DND-41 (cell line): Measurements from ENCODE around the gene PHLPP1.

Experiments used
- ATAC-seq: fragments of 200-7000 bp; cut with Tn5 transposase; 3 replicates; pipeline ENCODE4 v1.9.1; 2021; ENCODE audit warnings: low read depth; ENCODE audit not compliant: insufficient read depth
- DNase-seq: peaks from one replicate; pipeline ENCODE4 v3.0.0-alpha.2; 2020
- H2AFZ ChIP-seq: 2 replicates; pipeline ENCODE4 v1.6.0; 2012; ENCODE audit warnings: low read depth, low read length
- H3K27ac ChIP-seq: 2 replicates; pipeline ENCODE4 v1.5.1; 2012; ENCODE audit warnings: low read length, inconsistent platforms
- H3K27me3 ChIP-seq: fragments of 200-600 bp; sonication (generic); 2 replicates; pipeline ENCODE4 v1.6.0; 2012; ENCODE audit warnings: low read length, mild to moderate bottlenecking, inconsistent platforms; ENCODE audit not compliant: insufficient read depth, poor library complexity
- H3K36me3 ChIP-seq: 2 replicates; pipeline ENCODE4 v1.5.1; 2012; ENCODE audit warnings: low read length, inconsistent platforms; ENCODE audit not compliant: insufficient read depth
- H3K4me1 ChIP-seq: 2 replicates; pipeline ENCODE4 v1.5.1; 2012; ENCODE audit warnings: mild to moderate bottlenecking, low read length; ENCODE audit not compliant: insufficient read depth
- H3K4me2 ChIP-seq: 2 replicates; pipeline ENCODE4 v1.6.0; 2012; ENCODE audit warnings: mild to moderate bottlenecking, moderate library complexity, low read length, inconsistent platforms; ENCODE audit not compliant: insufficient read depth
- H3K4me3 ChIP-seq, 2 experiments: fragments of 200-600 bp in 1 of 2; shearing (Covaris generic) in 1 of 2; 2 replicates each; pipeline ENCODE4 v1.5.1; 2012 to 2016; ENCODE audit warnings: inconsistent platforms in 2 of 2, low read length in 2 of 2, mild to moderate bottlenecking in 2 of 2, low read depth in 1 of 2, moderate library complexity in 1 of 2
- H3K79me2 ChIP-seq: 2 replicates; pipeline ENCODE4 v1.6.0; 2012; ENCODE audit warnings: low read length, inconsistent platforms; ENCODE audit not compliant: insufficient read depth
- H3K9ac ChIP-seq: 2 replicates; pipeline ENCODE4 v1.6.0; 2012; ENCODE audit warnings: low read depth, mild to moderate bottlenecking, inconsistent platforms, low read length, moderate library complexity
- H3K9me3 ChIP-seq: 2 replicates; pipeline ENCODE4 v1.5.1; 2012; ENCODE audit warnings: low read length, moderate library complexity, mild to moderate bottlenecking, inconsistent platforms; ENCODE audit not compliant: insufficient read depth, severe bottlenecking
- H4K20me1 ChIP-seq: 2 replicates; pipeline ENCODE4 v1.6.0; 2012; ENCODE audit warnings: low read length; ENCODE audit not compliant: insufficient read depth
- CTCF ChIP-seq: IDR thresholded peaks from 2 replicates; pipeline ENCODE4 v1.5.1; 2012; ENCODE audit warnings: borderline replicate concordance, low read length, moderate library complexity, mild to moderate bottlenecking; ENCODE audit not compliant: poor library complexity, severe bottlenecking; ENCODE audit errors: extremely low read depth
- EZH2 ChIP-seq: IDR thresholded peaks from 3 replicates; pipeline ENCODE4 v1.6.1; 2012; ENCODE audit warnings: borderline replicate concordance, low read depth, mild to moderate bottlenecking, moderate library complexity, low read length, inconsistent platforms; ENCODE audit not compliant: severe bottlenecking

The PHLPP1 gene

GRCh38 chr18:62720766-62721613, 5.6 kb downstream of the PHLPP1 start:
- Histone ChIP-seq H3K9ac (no peak overlapping the region), H4K20me1 (no peaks in the 10 kb centered on the region), H2AFZ (no peak overlapping the region), H3K27me3 (no peaks in the 10 kb centered on the region), H3K27ac (no peak overlapping the region), H3K4me2 (no peak overlapping the region), H3K36me3 (no peaks in the 10 kb centered on the region), H3K9me3 (no peaks in the 10 kb centered on the region), H3K4me1 (peaks cover 43% of the 10 kb centered on the region), H3K79me2 (peaks cover 13% of the 10 kb centered on the region), H3K4me3 (no peak overlapping the region)
- ATAC-seq = no peak
- no peak for DNase-seq
- TF ChIP-seq EZH2 (no peak), CTCF (no peak)

- Histone ChIP-seq H4K20me1 (no peaks in the 10 kb centered on the region), H3K4me3 (no peak overlapping the region), H2AFZ (no peak overlapping the region), H3K4me2 (peak overlapping the region; percentile 16; the same call in 1 of the 2 replicates), H3K79me2 (peaks cover 11% of the 10 kb centered on the region), H3K9ac (no peak overlapping the region), H3K9me3 (no peaks in the 10 kb centered on the region), H3K27ac (no peak overlapping the region), H3K27me3 (no peaks in the 10 kb centered on the region), H3K4me1 (peaks cover 33% of the 10 kb centered on the region), H3K36me3 (no peaks in the 10 kb centered on the region)
- DNase-seq = no peak
- no peak for ATAC-seq
- TF ChIP-seq EZH2 (no peak), CTCF (no peak)
These were observed 6.8 kb downstream of the PHLPP1 start for GRCh38 chr18:62721839-62722795.

DNA sequence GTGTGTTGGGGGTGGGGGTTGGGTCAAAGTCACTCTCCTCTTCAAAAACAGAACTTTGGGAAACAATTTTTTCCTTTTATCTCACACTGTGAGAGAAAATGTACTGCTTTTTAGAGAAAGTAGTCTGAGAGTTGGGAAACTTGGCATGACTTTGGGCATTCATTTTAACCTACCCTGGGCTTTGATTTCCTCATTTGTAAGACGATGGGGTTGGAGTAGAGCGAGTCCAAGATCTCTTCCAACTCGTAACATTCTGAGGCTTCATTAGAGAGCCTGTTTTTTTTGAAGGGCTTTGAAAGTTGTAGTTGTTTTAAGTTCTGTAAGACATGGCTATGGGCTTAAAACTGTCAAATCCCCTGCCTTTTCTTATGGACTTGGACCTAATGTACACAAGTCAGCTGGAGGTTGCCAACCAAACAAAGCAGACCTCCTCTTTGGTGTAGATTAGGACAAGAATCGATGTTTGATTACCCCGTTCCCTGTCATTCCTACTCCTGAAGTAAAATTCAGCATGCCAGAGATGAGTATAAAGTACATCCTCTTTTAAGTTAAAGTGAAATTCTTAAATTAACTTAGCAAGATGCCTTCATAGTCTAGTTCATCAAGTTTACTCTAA, 8.4 kb downstream of the PHLPP1 start:
- peaks cover 17% of the 10 kb centered on the region for H3K4me1 ChIP-seq
- H4K20me1 ChIP-seq = no peaks in the 10 kb centered on the region
- H3K4me3 ChIP-seq = no peak overlapping the region
- no peak overlapping the region for H2AFZ ChIP-seq
- peaks cover 8% of the 10 kb centered on the region; the same call in 1 of the 2 replicates for H3K79me2 ChIP-seq
- H3K9ac ChIP-seq = no peak overlapping the region
- H3K27me3 ChIP-seq = no peaks in the 10 kb centered on the region
- no peak for DNase-seq
- no peak for ATAC-seq
- no peaks in the 10 kb centered on the region for H3K9me3 ChIP-seq
- no peak overlapping the region for H3K4me2 ChIP-seq
- TF ChIP-seq EZH2 (no peak), CTCF (no peak)
- H3K36me3 ChIP-seq = no peaks in the 10 kb centered on the region
- H3K27ac ChIP-seq = no peak overlapping the region
